HUES6 (cell line): ENCODE data around the gene WHAMM.

Experiments
- H3K27ac ChIP-seq: 2 replicates; pipeline ENCODE4 v1.7.0; 2013; ENCODE audit warnings: low read depth, mild to moderate bottlenecking, low read length, inconsistent platforms
- H3K27me3 ChIP-seq: 2 replicates; pipeline ENCODE4 v1.6.1; 2013; ENCODE audit warnings: low read length; ENCODE audit not compliant: control insufficient read depth, insufficient read depth
- H3K36me3 ChIP-seq: 2 replicates; pipeline ENCODE4 v1.6.1; 2013; ENCODE audit warnings: low read length; ENCODE audit not compliant: control insufficient read depth, insufficient read depth
- H3K4me1 ChIP-seq: 2 replicates; pipeline ENCODE4 v1.6.1; 2013; ENCODE audit warnings: low read length; ENCODE audit not compliant: control insufficient read depth, insufficient read depth
- H3K4me3 ChIP-seq: 2 replicates; pipeline ENCODE4 v1.5.1; 2013; ENCODE audit warnings: low read depth, low read length
- H3K9ac ChIP-seq: one replicate; pipeline ENCODE4 v1.6.1; 2013; ENCODE audit warnings: mild to moderate bottlenecking, low read length
- H3K9me3 ChIP-seq: 2 replicates; pipeline ENCODE4 v1.6.1; 2013; ENCODE audit warnings: low read depth, low read length; ENCODE audit not compliant: control insufficient read depth, insufficient read depth

The WHAMM gene

DNA sequence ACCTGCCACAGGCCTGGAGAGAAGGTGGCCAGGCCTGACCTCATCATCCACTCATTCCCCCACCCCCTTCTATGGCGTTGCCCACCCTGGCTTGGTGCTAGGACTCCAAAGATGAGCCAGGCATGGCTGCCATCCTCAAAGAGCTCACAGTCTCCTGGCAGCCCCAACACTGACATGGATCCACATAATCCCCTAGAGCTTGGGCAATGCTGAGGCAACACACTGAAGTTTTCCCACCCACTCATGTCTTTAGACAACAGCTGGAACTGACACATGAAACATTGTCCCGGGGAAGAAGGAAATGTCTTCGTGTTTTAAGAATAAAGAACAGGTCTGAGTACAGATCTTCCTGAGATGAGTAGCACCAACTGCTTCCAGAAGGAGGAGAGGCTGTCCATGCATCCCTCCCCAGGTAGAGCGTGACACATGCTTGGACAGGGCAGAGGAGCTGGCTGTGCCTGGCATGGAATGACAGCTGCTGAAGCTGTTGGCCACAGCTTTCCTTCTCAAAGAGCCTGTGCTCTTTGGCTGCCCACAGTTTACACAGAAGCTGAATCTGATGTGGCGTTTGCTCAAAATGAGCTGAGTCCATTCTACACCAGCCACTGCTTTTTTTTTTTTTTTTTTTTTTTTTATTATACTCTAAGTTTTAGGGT, 73.0 kb downstream of the WHAMM start:
- no peaks in the 10 kb centered on the region for H3K27me3 ChIP-seq
- H3K4me3 ChIP-seq: no peak overlapping the region
- H3K4me1 ChIP-seq: no peaks in the 10 kb centered on the region; the same call in 1 of the 2 replicates
- H3K9ac ChIP-seq: no peak overlapping the region
- no peaks in the 10 kb centered on the region for H3K9me3 ChIP-seq
- no peaks in the 10 kb centered on the region for H3K36me3 ChIP-seq
- no peak overlapping the region for H3K27ac ChIP-seq
